Transverse colon (tissue), 4 donors: ENCODE measurements around the gene PYGM.
A peak's percentile ranks its signal among the peaks of the same experiment; 100 is the strongest.

Source experiments
- CTCF ChIP-seq, 5 experiments: fragments of 200-600 bp in 3 of 5; fragments of 450-650 bp in 2 of 5; sonication (generic) in 3 of 5; IDR thresholded peaks; 1 replicate in 2 of 5; 2 replicates in 3 of 5; pipeline ENCODE4 v1.5.1; 2016 to 2017; ENCODE audit warnings: antibody characterized with exemption in 5 of 5, inconsistent platforms in 3 of 5, mild to moderate bottlenecking in 2 of 5, moderate library complexity in 1 of 5
- POLR2AphosphoS5 ChIP-seq, 3 donors: sonication (generic); formaldehyde crosslinking; IDR thresholded peaks; one replicate each; pipeline ENCODE4 v1.6.1; 2016; ENCODE audit warnings: antibody characterized with exemption in 3 of 3

- no peak for TF ChIP-seq CTCF (IDR thresholded peaks at IDR 0.05)
- TF ChIP-seq POLR2AphosphoS5 (IDR thresholded peaks at IDR 0.05), result peak in 1 of 3 donors; percentile 6
Measured at GRCh38 chr11:64784813-64785581, 25.2 kb upstream of the PYGM start.
